Measurements from ENCODE around the gene ZFY.

ZFY gene

GRCh38 chrY:2934861-2935715 lies at the start of gene ZFY:
ZFY (plus strand) TSS chrY:2935381; CDS start chrY:2953937, 18,556 bp downstream.
- no peak for DNase-seq

- no peak for DNase-seq
These were observed 49.3 kb upstream of the ZFY start for GRCh38 chrY:2885880-2886279.

- DNase-seq, result no peak
These were observed 47.8 kb upstream of the ZFY start for GRCh38 chrY:2887386-2887785.

- no peak for DNase-seq
These were observed 47.2 kb upstream of the ZFY start for GRCh38 chrY:2887955-2888354.

- no peak for DNase-seq
These were observed 41.7 kb upstream of the ZFY start for GRCh38 chrY:2893471-2893870.

GRCh38 chrY:2896050-2896449 lies 39.1 kb upstream of the ZFY start:
- no peak for DNase-seq

GRCh38 chrY:2907356-2907755 lies 27.8 kb upstream of the ZFY start:
- DNase-seq, result no peak

GRCh38 chrY:2913066-2913815 lies 21.9 kb upstream of the ZFY start:
- no peak for DNase-seq

- no peak for DNase-seq
These were observed 1.1 kb upstream of the ZFY start for GRCh38 chrY:2934078-2934477.

GRCh38 chrY:2935716-2936435 lies 695 bp downstream of the ZFY start:
- DNase-seq, result no peak

GRCh38 chrY:2936436-2936750 lies 1.2 kb downstream of the ZFY start:
- DNase-seq, result no peak

- no peak for DNase-seq
These were observed 2.0 kb downstream of the ZFY start for GRCh38 chrY:2937149-2937548.

GRCh38 chrY:2949590-2950252 lies 14.5 kb downstream of the ZFY start:
- DNase-seq, result no peak

- DNase-seq, result no peak
These were observed 15.5 kb downstream of the ZFY start for GRCh38 chrY:2950655-2951054.

GRCh38 chrY:2952912-2953311 lies 17.7 kb downstream of the ZFY start:
- DNase-seq, result no peak

GRCh38 chrY:2954735-2955134 lies 19.6 kb downstream of the ZFY start:
- DNase-seq, result no peak

- DNase-seq, result no peak
These were observed 20.4 kb downstream of the ZFY start for GRCh38 chrY:2955561-2955960.

GRCh38 chrY:2962061-2962460 lies 26.9 kb downstream of the ZFY start:
- no peak for DNase-seq

GRCh38 chrY:2964814-2965213 lies 29.6 kb downstream of the ZFY start:
- DNase-seq, result no peak

- no peak for DNase-seq
These were observed 30.4 kb downstream of the ZFY start for GRCh38 chrY:2965629-2966028.

GRCh38 chrY:2969561-2969960 lies 34.4 kb downstream of the ZFY start:
- no peak for DNase-seq

- no peak for DNase-seq
These were observed 37.5 kb downstream of the ZFY start for GRCh38 chrY:2972708-2973107.

GRCh38 chrY:2973110-2973751 lies 38.0 kb downstream of the ZFY start:
- DNase-seq, result no peak

Data from activated T-cell treated with anti-CD3 and anti-CD28 coated beads, Interleukin-2, amount 50 U/mL, for 1 hour (primary cell).